ENCODE measurements around the gene PABPN1. TPM values are rescaled to one million over a fixed set of nuclear protein-coding genes. Genes with fewer than 3 reads are reported as not detected.
"Not testable (repeated sequence)": the region's sequence is repeated elsewhere in the genome, so short reads cannot be mapped to it uniquely, and the experiment has no call there.

Gene PABPN1
- total RNA-seq = 51.0 TPM

DNA sequence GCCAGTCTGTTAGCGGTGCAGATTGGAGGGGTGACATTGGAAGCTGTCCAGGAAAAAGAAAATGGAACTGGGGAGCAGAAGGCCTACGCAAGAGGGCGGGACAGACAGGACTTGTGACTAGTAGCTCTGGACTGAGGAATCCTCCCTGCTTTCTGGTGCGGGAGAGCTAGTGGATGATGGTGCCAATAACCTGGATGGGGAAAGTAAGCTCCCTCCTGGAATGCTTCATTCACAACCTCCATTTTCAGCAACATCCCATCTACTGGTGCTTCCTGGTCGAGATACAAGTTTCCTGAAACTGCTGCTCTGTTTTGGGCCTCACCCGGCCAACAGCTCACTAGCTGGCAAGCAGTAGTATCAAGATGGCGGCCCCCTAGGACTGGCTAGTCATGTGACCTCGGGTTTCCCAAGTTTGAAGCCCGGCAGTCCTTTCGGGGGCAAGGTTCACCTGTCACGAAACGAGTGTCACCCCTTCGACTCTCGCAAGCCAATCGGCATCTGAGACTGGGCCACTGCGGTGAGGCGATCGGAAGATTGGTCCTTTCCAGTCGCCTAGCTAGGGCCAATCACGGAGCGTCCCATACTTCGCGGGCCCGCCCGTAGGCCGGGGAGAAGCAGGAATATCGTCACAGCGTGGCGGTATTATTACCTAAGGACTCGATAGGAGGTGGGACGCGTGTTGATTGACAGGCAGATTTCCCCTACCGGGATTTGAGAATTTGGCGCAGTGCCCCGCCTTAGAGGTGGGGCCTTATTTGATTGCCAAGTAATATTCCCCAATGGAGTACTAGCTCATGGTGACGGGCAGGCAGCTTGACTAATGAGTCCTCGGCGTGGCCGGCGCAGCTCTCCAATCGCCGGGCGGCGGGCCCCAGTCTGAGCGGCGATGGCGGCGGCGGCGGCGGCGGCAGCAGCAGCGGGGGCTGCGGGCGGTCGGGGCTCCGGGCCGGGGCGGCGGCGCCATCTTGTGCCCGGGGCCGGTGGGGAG, at the start of gene PABPN1:
Gene PABPN1 (plus strand): TSS at position 874 of the 988 bp plus-strand sequence. CDS start 13 bp downstream, at position 887.
- Histone ChIP-seq H3K9me3 (ENCODE audit: low read depth, low read length) (no peaks in the 10 kb centered on the region), H3K27me3 (ENCODE audit: insufficient read depth, low read length) (no peaks in the 10 kb centered on the region), H3K4me3 (ENCODE audit: low read length) (peak within 1 kb of the TSS; percentile 72), H3K4me1 (ENCODE audit: insufficient read depth, low read length) (peaks cover 33% of the 10 kb centered on the region)

- H3K9me3 ChIP-seq (ENCODE audit: low read depth, low read length) = no peaks in the 10 kb centered on the region
- no peaks in the 10 kb centered on the region for H3K4me1 ChIP-seq (ENCODE audit: insufficient read depth, low read length)
- H3K27me3 ChIP-seq (ENCODE audit: insufficient read depth, low read length) = no peaks in the 10 kb centered on the region
- H3K4me3 ChIP-seq (ENCODE audit: low read length) = no peak overlapping the region
These were observed 45.8 kb upstream of the PABPN1 start for GRCh38 chr14:23275412-23275811.

- Histone ChIP-seq H3K9me3 (ENCODE audit: low read depth, low read length) (no peaks in the 10 kb centered on the region), H3K4me1 (ENCODE audit: insufficient read depth, low read length) (no peaks in the 10 kb centered on the region), H3K4me3 (ENCODE audit: low read length) (no peak overlapping the region), H3K27me3 (ENCODE audit: insufficient read depth, low read length) (no peaks in the 10 kb centered on the region)
These were observed 44.1 kb upstream of the PABPN1 start for GRCh38 chr14:23277189-23277588.

- not testable (repeated sequence) for H3K4me3 ChIP-seq (ENCODE audit: low read length); H3K4me1 ChIP-seq (ENCODE audit: insufficient read depth, low read length); H3K9me3 ChIP-seq (ENCODE audit: low read depth, low read length); H3K27me3 ChIP-seq (ENCODE audit: insufficient read depth, low read length)
These were observed 43.3 kb upstream of the PABPN1 start for GRCh38 chr14:23277928-23278327.

DNA sequence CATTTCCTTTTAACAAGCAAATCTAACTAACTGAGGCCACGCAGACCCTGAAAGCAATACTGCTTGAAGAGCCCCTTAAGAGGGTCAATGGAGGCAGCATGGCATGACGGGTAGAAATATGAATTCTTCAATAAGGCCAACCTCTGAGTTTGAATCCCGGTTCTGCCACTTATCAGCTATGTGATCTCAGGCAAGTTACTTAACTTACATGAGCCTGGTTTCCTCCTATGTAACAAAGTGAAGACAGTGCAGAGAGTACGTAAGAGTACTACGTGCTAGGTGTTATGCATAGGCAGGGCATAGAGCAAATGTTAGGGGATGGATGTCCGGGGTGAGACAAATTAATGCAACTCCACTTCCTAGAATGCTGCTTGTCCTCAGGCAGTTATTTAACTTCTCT, 40.0 kb upstream of the PABPN1 start:
- H3K9me3 ChIP-seq (ENCODE audit: low read depth, low read length) = no peaks in the 10 kb centered on the region
- peaks cover 15% of the 10 kb centered on the region for H3K4me1 ChIP-seq (ENCODE audit: insufficient read depth, low read length)
- no peak overlapping the region for H3K4me3 ChIP-seq (ENCODE audit: low read length)

GRCh38 chr14:23284654-23285529, 36.4 kb upstream of the PABPN1 start:
- H3K4me3 ChIP-seq (ENCODE audit: low read length) = peak overlapping the region; percentile 71
- no peaks in the 10 kb centered on the region for H3K27me3 ChIP-seq (ENCODE audit: insufficient read depth, low read length)
- no peaks in the 10 kb centered on the region for H3K9me3 ChIP-seq (ENCODE audit: low read depth, low read length)
- H3K4me1 ChIP-seq (ENCODE audit: insufficient read depth, low read length) = peaks cover 25% of the 10 kb centered on the region

More for the DNA sequence above, 40.0 kb upstream of the PABPN1 start:
- H3K27me3 ChIP-seq (ENCODE audit: insufficient read depth, low read length) = no peaks in the 10 kb centered on the region

GRCh38 chr14:23285530-23286019, 35.7 kb upstream of the PABPN1 start:
- H3K27me3 ChIP-seq (ENCODE audit: insufficient read depth, low read length) = no peaks in the 10 kb centered on the region
- H3K9me3 ChIP-seq (ENCODE audit: low read depth, low read length) = no peaks in the 10 kb centered on the region
- peak overlapping the region; percentile 71 for H3K4me3 ChIP-seq (ENCODE audit: low read length)
- H3K4me1 ChIP-seq (ENCODE audit: insufficient read depth, low read length) = peaks cover 25% of the 10 kb centered on the region

- peak within 1 kb of the TSS; percentile 71 for H3K4me3 ChIP-seq (ENCODE audit: low read length)
- H3K4me1 ChIP-seq (ENCODE audit: insufficient read depth, low read length) = peaks cover 25% of the 10 kb centered on the region
- H3K27me3 ChIP-seq (ENCODE audit: insufficient read depth, low read length) = no peaks in the 10 kb centered on the region
- no peaks in the 10 kb centered on the region for H3K9me3 ChIP-seq (ENCODE audit: low read depth, low read length)
These were observed 35.0 kb upstream of the PABPN1 start, which contains the start of gene HOMEZ for GRCh38 chr14:23286020-23286901. Gene HOMEZ, minus strand, starts transcription at chr14:23286132. Its CDS starts 180 bp downstream, at chr14:23285952.

DNA sequence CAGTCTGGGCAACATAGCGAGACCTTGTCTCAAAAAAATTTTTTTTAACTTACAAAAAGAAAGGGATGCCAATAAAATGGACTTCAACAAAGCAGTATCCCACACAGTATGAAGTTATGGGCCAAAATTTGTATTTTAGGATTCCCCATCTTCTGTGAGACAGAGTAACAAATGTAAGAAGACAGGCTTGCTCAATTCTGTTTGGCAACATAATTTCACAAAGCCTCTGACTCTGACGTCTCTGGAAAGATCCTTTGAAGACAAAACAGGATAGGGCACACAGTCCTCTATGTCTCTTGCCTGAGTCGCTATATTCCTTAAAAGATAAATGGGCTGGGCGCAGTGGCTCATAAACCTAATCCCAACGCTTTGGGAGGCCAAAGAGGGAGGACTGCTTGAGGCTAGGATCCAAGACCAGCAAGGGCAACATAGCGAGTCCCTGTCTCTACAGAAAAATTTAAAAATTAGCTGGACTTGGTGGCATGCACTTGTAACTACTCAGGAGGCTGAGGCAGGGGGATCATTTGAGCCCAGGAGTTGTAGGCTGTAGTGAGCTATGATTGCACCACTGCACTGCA, 34.3 kb upstream of the PABPN1 start:
- Histone ChIP-seq H3K4me1 (ENCODE audit: insufficient read depth, low read length) (peaks cover 25% of the 10 kb centered on the region), H3K27me3 (ENCODE audit: insufficient read depth, low read length) (no peaks in the 10 kb centered on the region), H3K9me3 (ENCODE audit: low read depth, low read length) (no peaks in the 10 kb centered on the region), H3K4me3 (ENCODE audit: low read length) (peak overlapping the region; percentile 71)

GRCh38 chr14:23294734-23295561, 26.3 kb upstream of the PABPN1 start:
- no peak overlapping the region for H3K4me3 ChIP-seq (ENCODE audit: low read length)
- H3K9me3 ChIP-seq (ENCODE audit: low read depth, low read length) = no peaks in the 10 kb centered on the region
- no peaks in the 10 kb centered on the region for H3K27me3 ChIP-seq (ENCODE audit: insufficient read depth, low read length)
- H3K4me1 ChIP-seq (ENCODE audit: insufficient read depth, low read length) = peaks cover 18% of the 10 kb centered on the region

DNA sequence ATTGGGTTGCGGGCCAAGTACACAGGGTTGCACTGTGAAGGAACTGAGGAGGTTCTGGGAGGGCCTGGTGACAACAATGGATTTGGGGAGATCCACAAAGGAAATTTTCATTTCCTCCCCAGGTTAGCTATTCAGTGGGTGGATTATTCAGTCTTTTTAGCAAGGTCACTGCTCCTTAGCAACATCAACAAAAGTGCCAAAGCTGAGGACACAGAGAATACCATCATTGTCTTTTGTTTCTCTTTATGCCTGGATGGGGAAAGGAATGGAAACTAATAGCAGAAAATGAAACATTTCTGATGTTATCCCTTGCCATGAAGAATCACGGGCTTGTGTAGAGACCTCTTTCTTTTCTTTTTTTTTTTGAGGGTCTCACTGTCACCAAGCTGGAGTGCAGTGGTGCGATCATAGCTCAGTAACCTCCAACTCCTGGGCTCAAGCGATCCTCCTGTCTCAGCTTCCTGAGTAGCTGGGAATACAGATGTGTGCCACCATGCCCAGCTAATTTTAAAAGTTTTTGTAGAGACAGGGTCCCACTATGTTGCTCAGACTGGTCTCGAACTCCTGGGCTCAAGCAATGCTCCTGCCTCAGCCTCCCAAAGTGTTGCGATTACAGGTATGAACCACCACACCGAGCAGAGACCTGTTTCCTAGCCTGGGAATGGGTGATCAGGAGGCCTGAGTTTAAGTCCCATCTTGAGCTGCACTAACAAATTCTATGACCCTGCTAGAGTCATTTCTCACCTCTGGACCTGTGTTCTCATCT, 25.1 kb upstream of the PABPN1 start:
- H3K9me3 ChIP-seq (ENCODE audit: low read depth, low read length) = no peaks in the 10 kb centered on the region
- peaks cover 28% of the 10 kb centered on the region for H3K4me1 ChIP-seq (ENCODE audit: insufficient read depth, low read length)
- H3K4me3 ChIP-seq (ENCODE audit: low read length) = no peak overlapping the region
- H3K27me3 ChIP-seq (ENCODE audit: insufficient read depth, low read length) = no peaks in the 10 kb centered on the region

DNA sequence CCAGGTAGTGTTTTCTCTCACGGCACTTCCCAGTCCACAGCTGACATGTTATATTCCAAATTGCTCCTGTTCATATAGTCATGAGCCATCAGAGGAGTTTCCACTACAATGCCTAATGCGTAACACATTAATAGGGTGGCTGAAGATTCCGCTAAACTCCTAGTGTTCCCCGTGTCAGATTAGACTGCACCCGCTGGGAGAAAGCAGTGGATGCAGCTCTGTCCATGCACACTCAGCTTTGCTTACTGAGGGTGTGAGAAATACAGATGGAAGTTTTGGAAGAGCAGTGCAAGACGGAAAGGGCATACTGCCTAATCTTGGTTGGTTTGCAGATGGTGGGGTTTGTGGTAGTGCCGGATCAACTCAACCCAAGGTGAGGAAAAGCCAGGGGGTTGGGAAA, 24.2 kb upstream of the PABPN1 start:
- Histone ChIP-seq H3K27me3 (ENCODE audit: insufficient read depth, low read length) (no peaks in the 10 kb centered on the region), H3K9me3 (ENCODE audit: low read depth, low read length) (no peaks in the 10 kb centered on the region), H3K4me3 (ENCODE audit: low read length) (no peak overlapping the region), H3K4me1 (ENCODE audit: insufficient read depth, low read length) (peaks cover 28% of the 10 kb centered on the region)

Measured in mononuclear cell (primary cell).